GM19193 (cell line): ENCODE measurements around the gene QRICH2.

Experiments
- POLR2A ChIP-seq: IDR thresholded peaks from 4 replicates; pipeline ENCODE4 v1.6.1; 2011; ENCODE audit not compliant: insufficient read depth, insufficient read length; ENCODE audit errors: extremely low read depth

Gene QRICH2, protein sequence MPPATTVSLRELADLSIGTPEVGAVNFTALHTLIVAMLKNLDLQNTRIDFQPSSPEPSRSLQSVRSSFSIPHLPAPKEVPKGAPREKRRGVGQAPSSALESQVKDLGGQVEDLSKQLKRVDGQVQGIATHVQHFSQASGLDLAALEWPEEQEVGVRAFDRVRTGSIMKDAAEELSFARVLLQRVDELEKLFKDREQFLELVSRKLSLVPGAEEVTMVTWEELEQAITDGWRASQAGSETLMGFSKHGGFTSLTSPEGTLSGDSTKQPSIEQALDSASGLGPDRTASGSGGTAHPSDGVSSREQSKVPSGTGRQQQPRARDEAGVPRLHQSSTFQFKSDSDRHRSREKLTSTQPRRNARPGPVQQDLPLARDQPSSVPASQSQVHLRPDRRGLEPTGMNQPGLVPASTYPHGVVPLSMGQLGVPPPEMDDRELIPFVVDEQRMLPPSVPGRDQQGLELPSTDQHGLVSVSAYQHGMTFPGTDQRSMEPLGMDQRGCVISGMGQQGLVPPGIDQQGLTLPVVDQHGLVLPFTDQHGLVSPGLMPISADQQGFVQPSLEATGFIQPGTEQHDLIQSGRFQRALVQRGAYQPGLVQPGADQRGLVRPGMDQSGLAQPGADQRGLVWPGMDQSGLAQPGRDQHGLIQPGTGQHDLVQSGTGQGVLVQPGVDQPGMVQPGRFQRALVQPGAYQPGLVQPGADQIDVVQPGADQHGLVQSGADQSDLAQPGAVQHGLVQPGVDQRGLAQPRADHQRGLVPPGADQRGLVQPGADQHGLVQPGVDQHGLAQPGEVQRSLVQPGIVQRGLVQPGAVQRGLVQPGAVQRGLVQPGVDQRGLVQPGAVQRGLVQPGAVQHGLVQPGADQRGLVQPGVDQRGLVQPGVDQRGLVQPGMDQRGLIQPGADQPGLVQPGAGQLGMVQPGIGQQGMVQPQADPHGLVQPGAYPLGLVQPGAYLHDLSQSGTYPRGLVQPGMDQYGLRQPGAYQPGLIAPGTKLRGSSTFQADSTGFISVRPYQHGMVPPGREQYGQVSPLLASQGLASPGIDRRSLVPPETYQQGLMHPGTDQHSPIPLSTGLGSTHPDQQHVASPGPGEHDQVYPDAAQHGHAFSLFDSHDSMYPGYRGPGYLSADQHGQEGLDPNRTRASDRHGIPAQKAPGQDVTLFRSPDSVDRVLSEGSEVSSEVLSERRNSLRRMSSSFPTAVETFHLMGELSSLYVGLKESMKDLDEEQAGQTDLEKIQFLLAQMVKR (N-terminal part only)

DNA sequence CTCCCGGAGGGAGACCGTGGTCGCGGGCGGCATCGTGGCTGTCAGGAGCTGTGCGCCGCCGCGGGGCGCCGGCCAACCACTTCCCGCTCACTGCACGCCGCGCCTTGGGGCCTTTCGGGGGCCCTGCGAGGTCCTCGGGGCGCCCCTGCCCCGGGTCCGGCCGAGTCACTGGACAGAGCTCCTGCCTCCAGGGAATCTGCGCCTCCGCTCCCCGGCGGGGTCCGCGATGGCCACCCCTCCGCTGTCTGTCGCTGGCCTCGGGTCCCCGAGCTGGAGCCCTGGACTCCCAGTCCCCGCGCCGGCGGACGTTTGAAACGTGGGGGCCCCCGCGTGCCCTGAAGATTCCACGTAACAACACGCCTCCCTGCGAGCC, at the start of gene QRICH2:
Gene QRICH2 (minus strand): TSS at position 311 of the 373 bp plus-strand sequence. CDS start 278 bp downstream, at position 33.
- no peak for TF ChIP-seq POLR2A

DNA sequence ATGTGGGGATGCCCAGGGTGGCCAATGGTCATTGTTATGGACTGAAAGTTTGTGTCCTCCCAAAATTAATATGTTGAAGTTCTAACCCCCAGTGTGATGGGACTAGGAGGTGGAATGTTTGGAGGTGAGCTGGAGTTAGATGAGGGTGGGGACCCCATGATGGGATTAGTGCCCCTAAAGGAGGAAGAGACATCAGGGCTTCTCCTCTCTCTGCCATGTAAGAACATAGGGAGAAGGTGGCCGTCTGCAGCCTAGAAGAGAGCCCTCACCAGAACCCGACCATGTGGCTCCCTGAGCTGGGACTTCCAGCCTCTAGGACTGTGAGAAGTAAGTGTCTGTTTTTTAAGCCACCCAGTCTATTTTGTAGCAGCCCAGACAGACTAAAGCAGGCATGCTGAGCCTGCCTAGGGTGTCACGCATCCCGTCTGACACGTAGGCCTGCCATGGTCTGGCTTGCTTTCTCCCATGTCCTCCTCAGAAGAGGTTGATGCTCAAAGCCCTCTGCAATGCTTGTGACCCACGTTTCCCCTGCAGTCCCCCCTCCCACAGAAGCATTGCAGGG, 49.6 kb upstream of the QRICH2 start:
- TF ChIP-seq POLR2A, result no peak

DNA sequence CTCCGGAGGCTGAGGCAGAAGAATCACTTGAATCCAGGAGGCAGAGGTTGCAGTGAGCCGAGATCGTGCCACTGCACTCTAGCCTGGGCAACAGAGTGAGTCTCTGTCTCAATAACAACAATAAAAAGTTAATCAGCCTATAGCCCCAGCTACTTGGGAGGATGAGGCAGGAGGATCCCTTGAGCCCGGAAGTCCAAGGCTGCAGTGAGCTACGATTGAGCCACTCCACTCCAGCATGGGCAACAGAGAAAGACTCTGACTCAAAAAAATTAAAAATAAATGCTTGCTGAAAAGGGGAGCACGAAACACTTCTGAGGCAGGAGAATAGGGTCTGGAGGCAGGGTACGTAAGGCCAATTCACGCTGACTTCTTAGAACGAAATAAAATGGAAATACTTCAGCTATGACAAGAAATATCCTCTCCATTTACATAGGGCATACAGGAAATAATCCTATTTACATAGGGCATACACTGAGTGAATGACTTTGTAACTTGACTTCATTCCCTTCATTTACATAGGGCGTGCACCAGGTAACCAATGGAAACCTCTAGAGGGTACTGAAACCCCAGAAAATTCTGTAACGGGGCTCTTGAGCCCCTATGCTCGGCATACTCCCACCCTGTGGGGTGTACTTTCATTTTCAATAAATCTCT, 48.9 kb upstream of the QRICH2 start:
- no peak for TF ChIP-seq POLR2A

DNA sequence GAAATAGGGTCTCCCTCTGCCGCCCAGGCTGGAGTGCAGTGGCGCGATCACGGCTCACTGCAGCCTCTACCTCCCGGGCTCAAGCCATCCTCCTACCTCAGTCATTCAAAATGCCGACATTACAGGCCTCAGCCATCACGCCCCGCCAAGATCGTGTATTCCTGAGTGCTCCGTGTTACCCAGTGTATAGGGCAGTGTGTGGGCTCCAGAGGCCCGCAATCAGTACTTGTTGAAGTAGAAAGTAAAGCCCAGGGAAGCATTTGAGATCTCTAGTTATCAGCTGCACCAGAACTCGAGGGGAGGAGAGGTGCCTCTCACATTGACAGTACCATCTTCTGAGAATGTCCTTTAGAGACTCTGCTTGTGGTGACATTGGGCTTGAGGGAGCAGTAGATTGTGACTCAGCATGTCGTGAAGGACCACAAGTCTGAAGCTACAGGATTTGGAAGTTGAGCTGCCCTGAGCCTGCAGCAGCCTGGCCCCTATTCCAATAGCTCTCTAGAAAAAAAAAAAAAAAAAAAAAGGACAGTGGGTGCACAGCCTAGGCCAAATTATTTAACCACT, 46.8 kb upstream of the QRICH2 start:
- TF ChIP-seq POLR2A, result no peak

DNA sequence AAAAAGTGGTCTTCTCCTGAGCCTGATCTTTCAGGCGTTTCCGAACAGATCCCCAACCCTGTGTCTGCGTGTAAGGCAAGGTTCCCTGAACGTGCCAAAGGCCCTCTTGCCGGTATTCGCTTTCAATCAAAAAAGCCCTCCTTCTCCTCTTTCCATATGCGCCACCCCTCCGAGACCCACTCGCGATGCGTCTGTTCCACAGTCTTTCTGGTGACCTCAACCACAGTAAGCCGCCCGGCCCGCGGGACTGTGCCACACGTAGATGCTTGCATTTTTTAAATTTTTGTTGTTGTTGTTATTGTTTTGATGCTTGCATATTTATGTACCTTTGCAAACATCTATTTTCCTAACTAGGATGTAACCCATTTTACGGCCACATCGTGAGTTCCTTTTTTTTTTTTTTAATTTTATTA, 46.2 kb upstream of the QRICH2 start:
- no peak for TF ChIP-seq POLR2A

DNA sequence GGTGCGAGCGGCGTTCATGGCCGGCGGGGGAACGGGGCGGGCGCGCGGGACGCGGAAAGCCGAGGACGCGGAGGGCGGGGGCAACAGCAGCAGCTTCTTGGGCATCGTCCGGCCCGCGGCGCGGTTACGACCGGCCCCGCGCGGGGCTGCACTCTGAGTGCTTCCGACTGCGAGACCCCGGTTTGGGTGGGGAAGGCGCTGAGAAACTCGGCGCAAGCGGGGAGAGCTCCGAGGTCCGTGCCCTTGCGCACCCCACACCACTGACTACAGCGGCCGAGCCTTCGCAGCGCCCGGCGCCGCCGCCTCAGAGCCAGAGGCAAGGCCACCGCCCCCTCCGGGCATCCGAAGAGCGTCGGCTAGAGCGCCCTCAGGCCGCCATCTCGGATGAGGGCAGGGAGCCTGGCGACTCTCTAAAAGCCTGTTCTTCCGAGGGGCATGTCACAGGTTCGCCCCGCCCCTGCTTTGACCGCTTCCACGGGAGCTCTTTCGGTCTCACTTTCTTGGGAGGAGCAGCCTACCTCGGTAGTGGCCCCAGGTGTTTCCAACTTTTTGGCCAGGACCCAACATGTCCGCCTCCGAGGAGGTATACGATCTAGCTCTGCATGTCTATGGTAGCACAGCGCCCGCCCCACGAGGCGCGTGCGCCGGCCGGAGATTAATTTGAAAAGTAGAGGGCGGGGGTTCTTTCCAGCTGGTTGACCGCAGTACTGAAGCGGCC, 45.7 kb upstream of the QRICH2 start, which contains the start of gene PRPSAP1:
Gene PRPSAP1 (minus strand): TSS at position 318 of the 718 bp plus-strand sequence. CDS start 213 bp downstream, at position 105.
- TF ChIP-seq POLR2A, result peak; percentile 89

DNA sequence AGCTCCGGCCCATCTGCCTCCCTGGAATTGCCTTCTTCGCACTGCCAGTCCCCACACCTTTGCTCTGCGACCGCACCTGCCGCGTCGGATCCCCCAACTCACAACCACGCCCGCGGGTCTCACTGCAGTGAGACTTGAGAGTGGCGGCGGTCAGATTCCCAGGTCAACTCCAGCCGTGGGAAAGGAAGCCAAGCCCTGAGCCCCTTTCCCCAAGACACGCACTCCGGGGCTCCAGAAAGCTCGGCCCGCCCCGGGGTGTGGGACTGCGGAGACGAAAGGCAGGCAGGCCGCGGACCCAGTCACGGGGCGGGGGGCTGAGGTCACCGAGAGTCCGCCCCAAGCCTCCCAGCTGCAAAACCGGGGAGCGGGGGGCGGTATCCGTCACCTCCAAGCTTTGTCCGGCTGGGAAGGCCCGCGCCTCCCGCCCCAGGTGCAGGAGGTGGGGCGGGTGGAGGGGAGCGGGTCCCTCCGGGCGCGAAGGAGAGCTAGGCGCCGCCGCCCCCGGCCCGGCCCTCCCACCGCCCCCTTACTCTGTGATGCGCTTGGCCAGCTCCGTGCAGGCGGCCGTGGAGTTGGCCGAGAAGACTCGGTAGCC, 45.0 kb upstream of the QRICH2 start:
- no peak for TF ChIP-seq POLR2A

DNA sequence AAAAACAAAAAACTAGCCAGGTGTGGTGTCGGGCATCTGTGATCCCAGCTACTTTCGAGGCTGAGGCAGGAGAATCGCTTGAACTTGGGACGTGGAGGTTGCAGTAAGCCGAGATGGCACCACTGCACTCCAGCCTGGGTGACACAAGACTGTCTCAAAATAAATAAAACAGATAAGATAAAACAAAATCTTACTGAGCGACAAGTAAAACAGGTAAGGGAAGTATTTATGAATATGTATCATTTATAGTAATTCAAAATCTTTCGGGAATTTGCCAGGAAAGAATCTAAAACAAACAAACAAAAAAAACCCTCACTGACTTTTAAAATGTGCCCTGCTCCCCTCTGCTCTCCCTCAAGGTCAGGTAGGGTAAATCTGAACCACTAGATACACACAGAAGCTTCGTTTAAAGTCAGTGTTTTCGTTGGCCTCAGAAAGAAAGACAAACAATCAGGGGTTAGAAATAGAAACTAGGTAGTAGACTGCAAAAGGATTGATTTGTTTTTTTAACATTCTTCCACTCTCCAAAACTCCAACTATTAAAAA, 43.5 kb upstream of the QRICH2 start:
- no peak for TF ChIP-seq POLR2A

DNA sequence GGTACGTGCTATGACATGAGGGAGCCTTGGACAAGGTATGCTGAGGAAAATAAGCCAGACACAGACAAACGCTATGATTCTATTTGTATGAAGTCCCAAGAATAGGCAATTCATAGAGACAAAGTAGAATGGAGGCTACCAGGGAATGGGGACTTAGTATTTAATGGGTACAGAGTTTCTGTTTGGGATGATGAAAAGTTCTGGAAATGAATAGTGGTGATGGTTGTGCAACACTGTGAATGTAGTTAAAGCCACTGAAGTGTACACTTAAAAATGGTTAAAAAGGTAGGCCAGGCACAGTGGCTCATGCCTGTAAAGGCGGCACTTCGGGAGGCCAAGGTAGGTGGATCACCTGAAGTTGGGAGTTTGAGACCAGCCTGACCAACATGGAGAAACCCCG, 42.4 kb upstream of the QRICH2 start:
- no peak for TF ChIP-seq POLR2A

DNA sequence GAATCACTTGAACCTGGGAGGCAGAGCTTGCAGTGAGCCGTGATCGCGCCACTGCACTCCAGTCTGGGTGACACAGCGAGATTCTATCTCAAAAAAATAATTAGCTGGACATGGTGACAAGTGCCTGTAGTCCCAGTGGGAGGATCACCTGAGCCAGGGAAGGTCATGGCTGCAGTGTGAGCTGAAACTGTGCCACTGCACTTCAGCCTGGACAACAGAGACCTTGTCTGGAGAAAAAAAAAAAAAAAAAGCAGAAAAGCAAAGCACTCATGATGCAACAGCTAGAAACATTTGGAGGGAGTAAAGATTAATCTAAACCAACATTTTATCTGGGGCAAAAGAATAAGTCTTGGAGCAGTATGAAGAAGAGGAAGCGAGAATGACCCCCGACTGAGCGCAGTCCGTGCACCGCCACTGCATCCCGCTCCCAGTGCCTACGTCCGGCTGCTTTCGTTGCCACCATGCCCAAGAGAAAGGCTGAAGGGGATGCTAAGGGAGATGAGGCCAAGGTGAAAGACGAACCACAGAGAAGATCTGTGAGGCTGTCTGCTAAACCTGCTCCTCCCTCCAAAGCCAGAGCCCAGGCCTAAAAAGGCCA, 37.4 kb upstream of the QRICH2 start:
- no peak for TF ChIP-seq POLR2A

DNA sequence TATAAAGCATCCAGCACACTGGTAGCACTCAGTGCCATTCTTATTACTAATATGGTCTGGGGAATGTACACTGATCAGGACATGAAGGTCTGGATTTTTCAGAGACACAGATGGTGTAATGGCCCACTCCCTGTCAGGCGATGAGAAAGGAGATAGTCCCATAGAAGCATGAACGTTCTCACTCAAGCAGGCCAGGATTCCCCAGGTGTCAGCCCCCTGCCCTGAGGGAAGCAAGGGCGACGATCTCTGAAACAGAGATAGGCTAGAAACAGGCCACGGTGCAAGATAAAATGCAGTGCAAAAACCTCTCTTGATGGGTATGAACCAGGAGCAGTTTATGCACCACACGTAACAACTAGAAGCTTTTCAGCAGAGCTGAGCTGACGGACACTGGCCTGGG, 35.0 kb upstream of the QRICH2 start:
- TF ChIP-seq POLR2A, result no peak

DNA sequence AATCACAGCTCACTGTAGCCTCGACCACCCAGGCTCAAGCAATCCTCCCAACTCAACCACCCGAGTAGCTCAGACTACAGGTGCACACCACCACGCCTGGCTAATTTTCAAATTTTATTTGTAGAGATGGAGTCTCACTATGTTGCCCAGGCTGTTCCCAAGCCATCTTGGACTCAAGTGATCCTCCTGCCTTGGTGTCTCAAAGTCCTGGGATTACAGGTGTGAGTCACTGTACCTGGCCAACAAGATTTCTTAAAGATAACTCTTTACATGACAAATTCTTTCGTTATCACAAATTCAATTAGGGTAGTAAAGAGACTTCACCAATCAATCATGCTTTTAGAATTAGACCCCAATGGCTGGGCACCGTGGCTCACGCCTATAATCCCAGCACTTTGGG, 33.2 kb upstream of the QRICH2 start:
- TF ChIP-seq POLR2A, result no peak
